Activated CD8-positive, alpha-beta memory T cell treated with anti-CD3 and anti-CD28 coated beads, Interleukin-2, amount 50 U/mL, for 1 hour (primary cell): ENCODE results near the gene SGK2.
A peak's percentile ranks its signal among the peaks of the same experiment; 100 is the strongest.
"Not testable (repeated sequence)": the region's sequence is repeated elsewhere in the genome, so short reads cannot be mapped to it uniquely, and the experiment has no call there.

Source experiments
- DNase-seq: peaks from one replicate; pipeline ENCODE4 v3.0.0-alpha.2; 2020; ENCODE audit errors: extremely low read depth

The SGK2 gene

DNA sequence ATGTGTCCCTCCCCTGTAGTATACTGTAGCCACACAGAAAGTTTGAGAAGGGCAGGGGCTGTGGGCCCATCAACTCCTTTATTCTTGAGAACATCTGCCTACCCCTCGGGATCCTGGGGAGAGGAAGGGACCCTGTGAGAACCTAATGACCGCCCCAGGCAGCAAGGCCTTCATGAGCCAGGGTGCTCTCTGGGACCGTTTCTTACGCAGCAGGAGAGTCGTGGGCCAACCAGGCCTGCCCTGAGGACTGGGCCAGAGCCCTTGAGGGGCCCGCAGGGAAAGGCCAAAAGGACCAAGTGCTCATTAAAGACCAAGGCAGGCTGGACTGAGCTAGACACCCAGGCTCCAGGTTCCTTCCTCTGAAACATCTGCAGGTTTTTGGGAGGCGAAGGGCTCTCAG lies 5.2 kb downstream of the SGK2 start:
- no peak for DNase-seq

DNA sequence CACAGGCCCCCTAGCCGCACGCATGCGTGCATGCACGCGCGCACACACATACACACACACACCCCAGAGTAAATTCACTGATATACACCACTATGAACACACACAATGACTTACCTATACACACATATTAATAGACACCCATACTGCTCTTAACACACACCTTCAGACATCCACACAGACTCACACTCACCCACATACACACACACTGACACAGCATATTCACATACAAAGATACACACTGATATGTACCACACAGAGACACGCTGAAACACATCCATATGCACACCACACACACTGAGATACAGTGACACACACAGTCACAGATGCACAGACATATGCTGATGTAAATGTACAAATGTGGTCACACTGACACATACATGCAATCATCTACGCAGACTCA lies 5.6 kb downstream of the SGK2 start:
- DNase-seq: no peak

DNA sequence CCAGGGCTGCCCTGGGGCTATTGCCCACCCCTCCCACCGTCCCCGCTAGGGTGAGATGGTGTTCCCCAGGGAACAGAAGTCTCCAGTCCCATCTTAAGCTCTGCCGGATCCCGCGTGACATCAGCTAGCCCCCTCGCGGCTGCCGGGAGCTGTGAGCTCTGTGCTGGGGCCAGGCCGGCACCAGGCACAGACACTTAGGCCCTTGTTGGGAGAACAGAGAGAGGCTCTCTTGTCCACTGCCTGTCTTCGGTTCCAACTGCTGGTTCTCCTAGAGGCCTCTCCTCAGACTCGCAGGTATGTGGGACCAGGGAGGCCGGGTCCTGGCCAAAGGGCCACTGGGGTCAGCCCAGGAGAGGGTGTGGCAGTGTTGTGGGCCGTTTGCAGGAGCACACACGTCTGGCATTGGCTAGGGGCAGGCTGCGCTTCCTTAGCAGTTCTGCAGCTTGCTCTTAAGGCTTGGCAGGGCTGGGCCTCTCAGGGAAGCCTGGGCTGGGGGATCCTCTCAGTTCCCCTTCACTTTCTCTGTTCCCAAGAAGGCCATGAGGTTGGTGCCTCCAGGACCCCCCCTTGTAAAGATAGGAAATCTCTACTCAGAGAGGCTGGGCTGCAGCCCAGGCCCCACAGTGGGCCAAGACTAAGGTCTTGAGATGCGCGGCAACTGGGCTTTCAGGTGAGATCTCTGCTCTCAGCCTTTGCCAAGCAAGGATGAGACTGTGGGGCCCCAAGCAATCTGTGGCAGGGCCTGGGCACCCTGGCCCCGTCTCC lies 6.3 kb downstream of the SGK2 start:
- DNase-seq: no peak

DNA sequence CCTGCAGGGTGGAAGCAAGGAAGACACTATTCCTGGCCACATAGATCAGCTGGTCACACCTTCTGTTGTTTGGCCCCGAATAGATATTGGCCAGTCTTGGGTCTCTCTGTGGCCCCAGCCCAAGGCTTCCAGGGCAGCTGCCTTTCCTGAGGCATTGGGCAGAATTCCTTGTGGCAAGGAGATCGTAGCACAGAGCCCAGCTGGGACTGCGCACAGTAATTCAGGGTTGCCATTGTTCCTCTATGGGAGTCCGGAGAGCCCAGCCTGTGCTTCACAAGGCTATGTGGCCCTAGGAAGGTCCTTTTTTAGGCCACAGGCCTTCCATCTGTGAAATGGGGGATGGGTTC lies 6.9 kb downstream of the SGK2 start:
- no peak for DNase-seq

DNA sequence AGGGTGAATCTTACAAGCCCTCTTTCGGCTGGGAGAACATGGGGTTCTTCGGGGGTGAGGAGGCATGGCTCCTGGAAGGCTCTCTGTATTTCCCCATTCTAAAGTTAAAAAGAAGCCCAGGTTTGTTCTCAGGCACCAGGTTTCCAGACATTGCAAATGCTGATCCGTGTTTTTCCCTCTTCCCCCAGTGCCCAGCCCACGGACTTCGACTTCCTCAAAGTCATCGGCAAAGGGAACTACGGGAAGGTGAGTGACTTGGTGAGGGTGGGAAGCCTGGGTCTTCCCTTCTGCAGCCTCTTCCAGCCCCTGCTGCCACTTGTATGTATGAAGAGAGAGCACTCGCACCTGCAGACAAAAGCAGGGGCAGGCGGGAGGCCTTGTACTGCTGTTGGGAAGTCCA lies 8.7 kb downstream of the SGK2 start:
- DNase-seq: no peak

DNA sequence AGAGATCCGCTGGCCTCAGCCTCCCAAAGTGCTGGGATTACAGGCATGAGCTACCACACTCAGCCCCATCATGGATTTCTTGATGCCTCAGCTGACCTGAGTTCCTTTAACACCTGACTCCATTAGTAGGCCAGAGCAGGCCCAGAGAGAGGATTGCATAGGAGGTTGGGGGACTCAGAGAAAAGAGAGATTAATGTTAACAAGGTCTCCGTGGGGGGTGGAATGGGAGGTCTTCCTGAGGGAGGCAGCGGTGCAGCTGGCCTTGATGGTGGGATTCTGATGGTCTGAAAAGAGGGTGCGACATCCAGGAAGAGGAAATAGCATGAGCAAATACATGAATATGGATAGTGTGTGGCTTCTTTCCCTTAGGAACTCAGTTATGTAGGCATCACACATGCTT lies 9.9 kb downstream of the SGK2 start:
- no peak for DNase-seq

DNA sequence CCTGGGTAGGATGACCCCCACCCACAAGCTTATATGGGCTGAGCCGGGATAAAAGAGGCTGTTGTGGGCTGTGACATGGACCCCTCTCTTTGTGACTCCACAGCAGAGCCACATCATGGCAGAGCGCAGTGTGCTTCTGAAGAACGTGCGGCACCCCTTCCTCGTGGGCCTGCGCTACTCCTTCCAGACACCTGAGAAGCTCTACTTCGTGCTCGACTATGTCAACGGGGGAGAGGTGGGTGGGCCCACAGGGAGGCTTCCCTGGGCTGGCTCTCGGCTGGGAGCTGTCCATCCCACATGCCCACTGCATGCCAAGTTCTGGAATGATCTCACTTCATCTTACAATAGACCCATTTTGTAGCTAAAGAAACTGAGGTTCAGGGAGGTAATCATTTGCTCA lies 10.5 kb downstream of the SGK2 start:
- DNase-seq: no peak

DNA sequence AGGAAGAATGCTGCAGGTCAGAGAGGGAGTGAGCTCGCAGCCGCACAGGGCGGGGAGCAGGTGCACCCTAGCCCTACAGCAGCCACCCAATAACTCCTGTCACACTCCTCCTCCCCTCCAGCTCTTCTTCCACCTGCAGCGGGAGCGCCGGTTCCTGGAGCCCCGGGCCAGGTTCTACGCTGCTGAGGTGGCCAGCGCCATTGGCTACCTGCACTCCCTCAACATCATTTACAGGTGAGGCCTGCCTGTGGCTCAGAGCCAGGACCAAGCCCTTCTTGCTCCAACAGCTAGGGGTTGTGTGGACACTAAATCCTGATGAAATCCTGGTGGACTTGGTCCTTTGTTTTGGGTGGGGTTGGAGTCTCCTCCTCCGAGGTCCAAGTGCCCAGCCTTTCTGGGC lies 11.7 kb downstream of the SGK2 start:
- DNase-seq: no peak

DNA sequence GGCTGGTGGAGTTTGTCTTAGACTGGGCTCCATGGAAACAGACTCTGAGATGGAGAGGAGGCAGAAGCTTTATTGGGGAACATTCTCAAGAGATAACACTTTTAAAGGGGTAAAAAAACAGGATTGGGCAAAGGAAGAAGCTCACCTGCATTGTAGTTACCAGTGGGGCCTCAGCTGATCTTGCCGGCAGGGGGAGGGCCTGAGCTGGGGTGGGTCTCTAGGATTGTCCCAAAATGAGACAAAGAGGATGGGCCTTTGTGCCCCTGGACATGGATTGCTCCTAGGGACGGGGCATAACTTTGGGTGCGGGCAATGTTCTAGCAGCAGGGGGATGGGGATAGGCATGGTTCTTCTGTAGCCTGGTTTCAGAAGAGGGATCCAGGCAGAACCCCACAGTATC lies 12.5 kb downstream of the SGK2 start:
- DNase-seq: no peak

DNA sequence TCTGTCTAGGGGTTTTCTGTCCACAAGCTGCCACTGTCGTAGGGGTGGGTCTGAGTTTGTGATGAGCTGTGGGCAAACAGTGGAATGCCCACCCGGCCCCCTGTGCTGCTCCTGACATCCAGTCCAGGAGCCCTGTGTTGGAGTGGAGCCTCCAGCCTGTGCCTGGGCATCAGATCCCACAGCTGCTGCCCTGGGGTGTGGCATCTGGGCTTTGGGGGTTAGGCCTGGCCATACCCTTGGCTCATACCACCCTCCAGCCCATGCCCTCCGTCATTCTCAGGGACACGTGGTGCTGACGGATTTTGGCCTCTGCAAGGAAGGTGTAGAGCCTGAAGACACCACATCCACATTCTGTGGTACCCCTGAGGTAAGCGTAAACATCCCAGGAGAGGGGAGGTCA lies 12.9 kb downstream of the SGK2 start:
- no peak for DNase-seq

DNA sequence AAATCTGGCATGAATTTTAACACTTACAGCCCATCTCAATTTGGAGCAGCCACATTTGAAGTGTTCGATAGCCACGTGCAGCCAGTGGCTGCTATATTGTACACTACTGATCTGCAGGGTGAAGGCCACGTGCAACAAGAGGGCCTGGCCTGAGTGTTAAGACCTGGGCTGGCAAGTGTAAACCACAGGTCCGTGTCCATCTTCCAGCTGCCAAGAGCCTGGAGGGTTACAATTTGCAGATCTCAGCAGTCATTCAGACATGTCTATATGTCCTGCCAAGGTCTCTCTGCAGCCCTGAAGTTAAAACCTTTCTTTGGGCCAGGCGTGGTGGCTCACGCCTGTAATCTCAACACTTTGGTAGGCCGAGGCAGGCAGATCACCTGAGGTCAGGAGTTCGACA lies 14.1 kb downstream of the SGK2 start:
- DNase-seq: no peak

DNA sequence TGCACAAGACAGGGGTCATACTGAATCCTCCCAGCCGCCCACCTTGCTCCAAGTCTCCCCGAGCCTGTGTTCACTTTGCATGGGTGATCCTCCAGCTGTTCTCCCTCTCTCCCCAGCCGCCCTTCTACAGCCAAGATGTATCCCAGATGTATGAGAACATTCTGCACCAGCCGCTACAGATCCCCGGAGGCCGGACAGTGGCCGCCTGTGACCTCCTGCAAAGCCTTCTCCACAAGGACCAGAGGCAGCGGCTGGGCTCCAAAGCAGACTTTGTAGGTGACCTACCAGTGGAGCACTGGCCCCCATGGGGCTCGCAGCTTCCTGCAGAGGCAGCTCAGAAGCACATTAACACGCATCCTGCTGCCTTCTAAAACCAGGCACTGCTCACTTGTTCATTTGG lies 17.3 kb downstream of the SGK2 start:
- no peak for DNase-seq

DNA sequence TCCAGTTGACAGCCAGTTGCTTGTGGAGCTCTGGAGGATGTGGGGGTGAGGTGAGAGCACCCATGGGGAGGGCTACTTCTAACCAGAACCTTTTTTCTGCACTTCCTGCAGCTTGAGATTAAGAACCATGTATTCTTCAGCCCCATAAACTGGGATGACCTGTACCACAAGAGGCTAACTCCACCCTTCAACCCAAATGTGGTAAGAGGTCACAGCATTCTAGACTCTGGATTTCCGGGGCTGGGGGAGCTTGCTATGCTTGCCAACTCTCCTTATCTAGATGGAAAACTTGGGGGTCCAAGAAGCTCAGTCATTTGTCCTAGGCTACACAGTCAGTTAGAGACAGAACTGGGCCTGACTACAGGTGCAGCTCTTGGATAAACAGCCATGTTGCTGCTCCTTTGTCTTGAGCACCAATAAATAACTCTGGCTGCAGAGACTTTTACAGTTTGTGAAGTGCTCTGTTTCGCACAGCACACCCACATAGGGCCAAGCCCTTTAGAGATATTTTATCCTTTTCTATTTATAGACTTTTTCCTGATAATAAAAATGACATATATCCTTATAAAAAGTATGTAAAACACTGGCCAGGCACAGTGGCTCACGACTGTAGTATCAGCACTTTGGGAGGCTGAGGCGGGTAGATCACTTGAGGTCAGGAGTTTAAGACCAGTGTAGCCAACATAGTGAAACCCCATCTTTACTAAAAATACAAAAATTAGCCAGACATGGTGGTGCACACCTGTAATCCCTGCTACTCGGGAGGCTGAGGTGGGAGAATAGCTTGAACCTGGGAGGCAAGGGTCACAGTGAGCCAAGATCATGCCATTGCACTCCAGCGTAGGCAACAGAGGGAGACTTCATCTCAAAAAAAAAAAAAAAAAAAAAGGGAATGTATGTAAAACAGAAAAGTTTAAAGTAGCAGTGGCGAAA lies 21.3 kb downstream of the SGK2 start:
- DNase-seq: no peak

DNA sequence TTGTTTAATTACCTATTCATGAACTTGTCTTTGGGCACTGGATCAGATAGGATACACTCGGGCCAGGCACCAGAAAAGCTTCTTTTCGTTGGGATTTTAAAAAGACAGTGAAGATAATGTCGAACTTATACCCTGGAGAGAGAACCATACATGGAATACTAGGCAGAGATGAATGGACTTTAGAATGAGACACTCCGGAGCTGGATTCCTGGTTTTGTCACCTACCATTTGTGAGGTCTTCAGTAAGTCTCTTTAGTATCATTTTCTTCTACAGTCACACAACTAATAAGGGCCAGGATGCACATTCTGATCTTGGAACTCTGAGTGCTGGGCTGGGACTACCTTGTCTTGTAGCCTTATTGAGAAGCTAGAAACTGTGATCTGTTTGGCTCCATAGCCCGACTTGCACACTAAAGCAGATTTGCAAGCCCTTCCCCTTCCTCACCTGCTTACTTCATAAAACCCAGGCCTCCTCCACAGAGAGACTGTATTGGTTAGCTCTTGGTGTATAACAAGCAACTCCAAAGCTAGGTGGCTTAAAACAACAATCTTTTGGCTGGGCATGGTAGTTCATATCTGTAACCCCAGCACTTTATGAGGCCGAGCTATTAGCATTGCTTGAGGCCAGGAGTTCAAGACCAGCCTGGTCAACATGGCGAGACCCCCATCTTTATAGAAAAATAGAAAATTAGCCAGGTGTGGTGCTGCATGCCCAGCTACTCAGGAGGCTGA lies 24.5 kb downstream of the SGK2 start:
- DNase-seq: no peak

DNA sequence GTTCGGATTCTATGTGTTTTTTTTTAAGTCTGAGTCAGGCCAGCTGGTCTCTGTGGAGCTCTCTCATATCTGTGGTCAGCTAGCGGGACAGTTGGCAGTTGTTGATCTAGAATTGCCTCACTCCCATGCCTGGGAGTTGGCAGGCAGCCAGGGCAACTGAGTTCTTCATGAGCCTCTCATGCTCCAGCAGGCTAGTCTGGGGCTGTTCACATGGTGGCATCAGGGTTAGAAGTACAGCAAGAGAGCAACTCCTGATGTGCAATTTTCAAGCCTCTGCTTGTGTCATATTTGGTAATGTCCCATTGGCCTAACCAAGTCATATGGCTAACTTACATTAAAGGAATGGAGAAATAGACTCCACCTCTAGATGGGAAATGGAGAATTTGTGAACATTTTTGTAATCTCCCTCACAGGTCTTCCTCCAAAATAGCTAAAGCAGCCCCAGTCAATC lies 25.2 kb downstream of the SGK2 start:
- no peak for DNase-seq

DNA sequence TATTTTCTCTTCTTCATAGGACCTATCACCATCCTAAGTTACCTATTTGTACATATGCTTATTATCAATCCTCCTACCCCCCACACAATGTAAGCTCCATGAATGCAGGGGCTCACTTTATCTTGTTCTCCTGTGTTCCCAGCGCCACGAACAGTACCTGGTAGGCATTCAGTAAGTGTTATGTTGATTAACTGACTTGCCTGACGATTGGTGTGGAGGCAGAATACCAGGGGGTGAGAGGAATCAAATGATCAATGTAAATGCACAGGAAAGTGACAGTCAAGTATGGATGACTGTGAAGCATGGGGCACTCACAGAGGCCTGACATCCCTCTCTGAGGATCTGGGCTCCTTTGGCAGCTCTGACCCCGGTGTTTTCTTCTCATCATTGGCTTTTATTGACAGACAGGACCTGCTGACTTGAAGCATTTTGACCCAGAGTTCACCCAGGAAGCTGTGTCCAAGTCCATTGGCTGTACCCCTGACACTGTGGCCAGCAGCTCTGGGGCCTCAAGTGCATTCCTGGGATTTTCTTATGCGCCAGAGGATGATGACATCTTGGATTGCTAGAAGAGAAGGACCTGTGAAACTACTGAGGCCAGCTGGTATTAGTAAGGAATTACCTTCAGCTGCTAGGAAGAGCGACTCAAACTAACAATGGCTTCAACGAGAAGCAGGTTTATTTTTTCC lies 25.8 kb downstream of the SGK2 start:
- no peak for DNase-seq

DNA sequence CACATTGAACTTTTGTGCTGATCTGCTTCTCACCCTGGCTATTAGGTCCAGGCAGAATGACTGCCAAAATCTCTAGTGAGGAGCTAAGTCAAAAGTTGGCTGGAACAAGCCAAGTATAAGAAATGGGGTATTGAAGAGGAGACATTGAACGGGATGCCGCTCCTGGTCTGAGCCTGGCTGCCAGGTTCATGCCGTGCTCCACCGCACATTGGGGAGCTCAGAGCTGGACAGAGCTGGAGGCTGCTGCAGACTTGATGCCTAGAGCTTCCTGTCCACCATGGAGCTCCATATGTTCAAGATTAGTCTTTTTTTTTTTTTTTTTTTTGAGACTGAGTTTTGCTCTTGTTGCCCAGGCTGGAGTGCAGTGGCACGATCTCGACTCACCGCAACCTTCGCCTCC lies 27.8 kb downstream of the SGK2 start:
- DNase-seq: no peak

DNA sequence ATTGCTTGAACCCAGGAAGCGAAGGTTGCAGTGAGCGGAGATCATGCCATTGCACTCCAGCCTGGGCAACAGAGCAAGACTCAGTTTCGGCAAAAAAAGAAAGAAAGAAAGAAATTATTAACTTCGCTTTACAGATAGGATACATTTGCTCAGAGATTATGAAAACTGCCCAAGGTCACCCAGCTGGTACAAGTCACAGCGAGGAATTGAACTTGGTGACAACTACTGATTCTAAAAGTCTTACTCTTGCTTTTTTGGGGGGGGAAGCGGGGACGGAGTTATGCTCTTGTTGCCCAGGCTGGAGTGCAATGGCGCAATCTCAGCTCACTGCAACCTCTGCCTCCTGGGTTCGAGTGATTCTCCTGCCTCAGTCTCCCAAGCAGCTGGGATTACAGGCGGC lies 29.7 kb downstream of the SGK2 start:
- not testable (repeated sequence) for DNase-seq

DNA sequence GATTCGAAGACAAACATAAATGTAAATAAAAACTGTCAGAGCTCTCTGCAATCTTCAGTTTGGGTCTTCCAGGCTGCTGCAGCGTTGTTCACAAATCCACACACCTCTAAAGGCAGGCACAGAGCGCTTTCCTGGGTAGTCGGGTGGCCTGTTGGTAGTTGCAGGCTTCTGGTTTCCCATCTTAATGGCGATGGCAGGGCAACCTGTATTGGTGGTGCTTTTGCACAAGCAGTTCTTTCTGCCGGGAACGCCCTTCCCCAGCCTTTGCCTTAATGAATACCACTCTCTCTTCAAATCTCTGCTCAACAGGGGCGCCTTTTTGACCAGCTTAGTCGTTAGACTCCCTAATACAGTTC lies 31.2 kb downstream of the SGK2 start:
- DNase-seq: no peak

DNA sequence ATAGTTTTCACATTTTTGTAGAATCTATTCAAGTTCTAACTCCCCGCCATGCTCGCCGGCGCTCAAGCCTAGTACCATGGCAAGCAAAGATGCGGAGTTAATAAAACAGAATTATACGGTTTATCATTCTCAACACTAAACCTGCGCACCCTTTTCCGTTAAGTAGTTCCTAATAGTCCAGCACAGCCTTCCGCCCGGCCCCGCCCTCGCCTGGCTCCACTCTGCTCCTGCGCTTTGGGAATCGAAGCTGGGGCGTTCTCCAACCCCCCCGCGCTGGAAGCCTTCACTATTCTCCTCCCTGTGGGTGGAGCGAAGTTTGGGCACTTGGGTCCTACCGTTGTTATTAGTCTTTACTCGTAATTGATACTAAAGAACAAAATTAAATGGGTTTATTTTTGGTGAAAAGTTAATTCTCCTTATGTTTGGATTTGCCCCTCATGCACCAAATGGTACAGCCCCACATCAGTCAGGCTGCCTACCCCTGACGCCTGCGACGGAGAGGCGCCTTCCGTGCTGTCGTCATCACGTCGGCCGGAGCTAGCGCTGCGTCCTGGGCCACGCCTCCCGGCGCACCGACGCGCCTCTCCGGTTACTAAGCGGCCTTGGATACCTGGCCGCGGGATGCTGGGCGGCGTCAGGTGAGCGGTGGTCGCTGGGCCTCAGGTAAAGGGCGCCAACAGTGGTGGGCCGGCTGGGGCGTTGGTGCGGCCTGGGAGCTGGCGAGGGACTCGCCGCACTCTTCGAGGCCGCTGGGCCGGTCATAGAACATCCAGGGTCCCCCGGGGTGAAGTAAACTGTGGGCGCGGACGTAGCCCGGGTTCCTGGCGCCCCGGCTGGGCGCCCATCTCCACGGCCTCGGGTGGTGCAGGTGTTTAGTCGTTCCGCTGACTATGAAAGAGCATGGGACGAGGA lies 31.8 kb downstream of the SGK2 start, which contains the start of gene IFT52:
Gene IFT52, plus strand, starts transcription at position 546 of the 912 bp plus-strand sequence. CDS start 3,762 bp downstream, outside the sequence.
- peak; percentile 66 for DNase-seq

DNA sequence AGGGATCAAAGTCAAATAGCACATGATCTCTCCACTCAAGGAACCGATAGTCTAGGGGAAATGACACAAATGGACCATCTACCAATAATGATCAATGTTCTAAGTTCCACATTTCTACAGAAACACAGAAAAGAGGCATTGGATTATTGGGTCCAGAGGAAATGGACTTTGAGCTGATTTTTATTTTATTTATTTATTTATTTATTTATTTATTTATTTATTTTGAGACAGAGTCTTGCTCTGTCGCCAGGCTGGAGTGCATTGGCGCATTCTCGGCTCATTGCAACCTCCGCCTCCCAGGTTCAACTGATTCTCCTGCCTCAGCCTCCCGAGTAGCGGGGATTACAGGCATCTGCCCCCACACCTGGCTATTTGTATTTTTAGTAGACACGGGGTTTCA lies 43.1 kb downstream of the SGK2 start:
- not testable (repeated sequence) for DNase-seq
